Astrocyte (in vitro differentiated cells and primary cell): ENCODE results near the gene VASH2. TPM values are rescaled to one million over a fixed set of nuclear protein-coding genes. Genes with fewer than 3 reads are reported as not detected.

Experiments
- DNase-seq: peaks from one replicate; pipeline ENCODE4 v3.0.0-alpha.2; 2010; ENCODE audit warnings: low read depth
- FAIRE-seq: peaks from 2 replicates; lab custom pipeline; 2011; peaks lifted over from hg19 to GRCh38; lab: Jason Lieb, UNC
- H2AFZ ChIP-seq: 2 replicates; pipeline ENCODE4 v1.6.0; 2012; ENCODE audit warnings: low read depth, low read length, inconsistent platforms
- H3K27ac ChIP-seq: 2 replicates; pipeline ENCODE4 v1.5.1; 2011; ENCODE audit warnings: low read depth, low read length, inconsistent platforms
- H3K27me3 ChIP-seq: 2 replicates; pipeline ENCODE4 v1.6.0; 2011; ENCODE audit warnings: low read length, inconsistent platforms; ENCODE audit not compliant: insufficient read depth
- H3K36me3 ChIP-seq: 2 replicates; pipeline ENCODE4 v1.5.1; 2011; ENCODE audit warnings: low read length, inconsistent platforms; ENCODE audit not compliant: insufficient read depth
- H3K4me1 ChIP-seq: 2 replicates; pipeline ENCODE4 v1.5.1; 2011; ENCODE audit warnings: low read length, inconsistent platforms; ENCODE audit not compliant: insufficient read depth
- H3K4me2 ChIP-seq: 2 replicates; pipeline ENCODE4 v1.6.0; 2012; ENCODE audit warnings: low read length, inconsistent platforms
- H3K4me3 ChIP-seq: 2 replicates; pipeline ENCODE4 v1.5.1; 2011; ENCODE audit warnings: low read depth, mild to moderate bottlenecking, low read length, inconsistent platforms; ENCODE audit not compliant: insufficient read depth
- H3K79me2 ChIP-seq: 2 replicates; pipeline ENCODE4 v1.6.0; 2012; ENCODE audit warnings: mild to moderate bottlenecking, low read length, inconsistent platforms; ENCODE audit not compliant: insufficient read depth
- H3K9ac ChIP-seq: 2 replicates; pipeline ENCODE4 v1.6.0; 2012; ENCODE audit warnings: mild to moderate bottlenecking, low read length, inconsistent platforms
- H3K9me3 ChIP-seq: 2 replicates; pipeline ENCODE4 v1.5.1; 2012; ENCODE audit warnings: low read depth, mild to moderate bottlenecking, low read length, inconsistent platforms; ENCODE audit not compliant: insufficient read depth
- H4K20me1 ChIP-seq: 2 replicates; pipeline ENCODE4 v1.6.0; 2012; ENCODE audit warnings: low read length, inconsistent platforms; ENCODE audit not compliant: insufficient read depth
- H3K27ac Mint-ChIP-seq: one replicate; pipeline ENCODE4 v1.8.0; 2021; ENCODE audit warnings: mild to moderate bottlenecking, mixed read lengths; ENCODE audit not compliant: unreplicated experiment
- H3K27me3 Mint-ChIP-seq: one replicate; pipeline ENCODE4 v1.8.0; 2021; ENCODE audit warnings: low read depth, mixed read lengths; ENCODE audit not compliant: unreplicated experiment
- H3K36me3 Mint-ChIP-seq: one replicate; pipeline ENCODE4 v1.8.0; 2021; ENCODE audit warnings: low read depth, mixed read lengths; ENCODE audit not compliant: unreplicated experiment
- H3K4me1 Mint-ChIP-seq: one replicate; pipeline ENCODE4 v1.8.0; 2021; ENCODE audit warnings: low read depth, mixed read lengths; ENCODE audit not compliant: unreplicated experiment
- H3K4me3 Mint-ChIP-seq: one replicate; pipeline ENCODE4 v1.8.0; 2021; ENCODE audit warnings: mild to moderate bottlenecking, moderate library complexity, mixed read lengths; ENCODE audit not compliant: unreplicated experiment
- H3K9me3 Mint-ChIP-seq: one replicate; pipeline ENCODE4 v1.8.0; 2021; ENCODE audit warnings: mild to moderate bottlenecking, mixed read lengths; ENCODE audit not compliant: unreplicated experiment
- EZH2 ChIP-seq: IDR thresholded peaks from 2 replicates; pipeline ENCODE4 v1.6.1; 2012; ENCODE audit warnings: mild to moderate bottlenecking, low read length, inconsistent platforms; ENCODE audit not compliant: insufficient read depth
- total RNA-seq: library from RNA; stranded (reverse); gene quantifications from 2 replicates; pipeline ENCODE4 v1.2.1, GENCODE V29; 2021
- TF ChIP-seq, protein P1 (sequence below): IDR thresholded peaks from 2 replicates; pipeline ENCODE4 v1.5.1; 2011; ENCODE audit warnings: low read depth, mild to moderate bottlenecking, inconsistent platforms, low read length, moderate library complexity; ENCODE audit not compliant: insufficient read depth

The VASH2 gene
- total RNA-seq, 1 donor from 2014 or later, result 7.1 TPM

DNA sequence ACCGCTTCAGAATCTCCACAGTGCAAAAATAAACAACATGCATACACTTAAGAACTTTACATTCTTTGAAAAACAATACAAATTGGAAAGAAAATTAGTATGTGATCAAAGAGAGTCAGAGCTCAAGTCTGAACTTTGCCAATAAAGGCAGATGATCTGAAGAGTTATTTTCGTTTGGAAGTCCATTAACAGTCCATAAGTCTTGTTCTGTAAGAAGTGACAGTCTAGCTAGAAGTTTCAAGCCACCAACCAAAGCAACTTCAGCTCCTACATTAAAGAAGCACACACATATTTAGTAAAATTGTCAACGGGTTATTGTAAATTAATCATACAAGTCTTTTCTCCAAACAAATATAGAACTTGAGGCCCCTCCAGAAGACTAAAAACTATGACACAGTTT, 44.6 kb downstream of the VASH2 start:
- Mint-ChIP-seq H3K4me1 (no peaks in the 10 kb centered on the region), H3K4me3 (no peak overlapping the region), H3K36me3 (no peaks in the 10 kb centered on the region), H3K27me3 (no peaks in the 10 kb centered on the region), H3K27ac (no peak overlapping the region), H3K9me3 (no peaks in the 10 kb centered on the region)
- no peak overlapping the region for H3K4me2 ChIP-seq
- no peak for FAIRE-seq
- no peaks in the 10 kb centered on the region for H3K27me3 ChIP-seq
- H3K79me2 ChIP-seq, result no peaks in the 10 kb centered on the region
- no peaks in the 10 kb centered on the region for H4K20me1 ChIP-seq
- no peak overlapping the region for H3K27ac ChIP-seq
- DNase-seq, result no peak
- H3K36me3 ChIP-seq, result peaks cover 21% of the 10 kb centered on the region
- no peak overlapping the region for H3K4me3 ChIP-seq
- no peak overlapping the region for H3K9ac ChIP-seq
- no peak overlapping the region for H2AFZ ChIP-seq
- TF ChIP-seq, protein P1, sequence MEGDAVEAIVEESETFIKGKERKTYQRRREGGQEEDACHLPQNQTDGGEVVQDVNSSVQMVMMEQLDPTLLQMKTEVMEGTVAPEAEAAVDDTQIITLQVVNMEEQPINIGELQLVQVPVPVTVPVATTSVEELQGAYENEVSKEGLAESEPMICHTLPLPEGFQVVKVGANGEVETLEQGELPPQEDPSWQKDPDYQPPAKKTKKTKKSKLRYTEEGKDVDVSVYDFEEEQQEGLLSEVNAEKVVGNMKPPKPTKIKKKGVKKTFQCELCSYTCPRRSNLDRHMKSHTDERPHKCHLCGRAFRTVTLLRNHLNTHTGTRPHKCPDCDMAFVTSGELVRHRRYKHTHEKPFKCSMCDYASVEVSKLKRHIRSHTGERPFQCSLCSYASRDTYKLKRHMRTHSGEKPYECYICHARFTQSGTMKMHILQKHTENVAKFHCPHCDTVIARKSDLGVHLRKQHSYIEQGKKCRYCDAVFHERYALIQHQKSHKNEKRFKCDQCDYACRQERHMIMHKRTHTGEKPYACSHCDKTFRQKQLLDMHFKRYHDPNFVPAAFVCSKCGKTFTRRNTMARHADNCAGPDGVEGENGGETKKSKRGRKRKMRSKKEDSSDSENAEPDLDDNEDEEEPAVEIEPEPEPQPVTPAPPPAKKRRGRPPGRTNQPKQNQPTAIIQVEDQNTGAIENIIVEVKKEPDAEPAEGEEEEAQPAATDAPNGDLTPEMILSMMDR, result no peak
- no peak for TF ChIP-seq EZH2
- H3K9me3 ChIP-seq, result no peaks in the 10 kb centered on the region
- no peaks in the 10 kb centered on the region for H3K4me1 ChIP-seq

DNA sequence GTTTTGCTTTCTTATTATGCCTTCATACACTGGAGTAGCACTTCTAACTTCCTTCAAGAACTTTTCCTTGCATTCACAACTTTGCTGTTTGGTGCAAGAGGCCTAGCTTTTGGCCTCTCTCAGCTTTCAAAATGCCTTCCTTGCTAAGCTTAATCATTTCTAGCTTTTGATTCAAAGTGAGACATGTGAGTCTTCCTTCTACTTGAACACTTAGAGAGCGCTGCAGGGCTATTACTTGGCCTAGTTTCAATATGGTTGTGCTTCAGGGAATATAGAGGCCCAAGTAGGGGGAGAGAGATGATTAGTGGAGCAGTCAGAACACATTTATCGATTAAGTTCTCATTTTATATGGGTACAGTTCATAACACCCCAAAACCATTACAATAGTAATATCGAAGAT, 52.9 kb downstream of the VASH2 start:
- Histone ChIP-seq H4K20me1 (no peaks in the 10 kb centered on the region), H3K9me3 (no peaks in the 10 kb centered on the region), H3K4me3 (no peak overlapping the region), H2AFZ (no peak overlapping the region), H3K27ac (no peak overlapping the region), H3K79me2 (no peaks in the 10 kb centered on the region), H3K36me3 (peaks cover 26% of the 10 kb centered on the region), H3K27me3 (no peaks in the 10 kb centered on the region), H3K4me1 (no peaks in the 10 kb centered on the region), H3K4me2 (no peak overlapping the region), H3K9ac (no peak overlapping the region)
- FAIRE-seq, result no peak
- H3K4me3 Mint-ChIP-seq, result no peak overlapping the region
- no peaks in the 10 kb centered on the region for H3K27me3 Mint-ChIP-seq
- no peaks in the 10 kb centered on the region for H3K4me1 Mint-ChIP-seq
- DNase-seq, result no peak
- TF ChIP-seq, protein P1, result no peak
- no peak for TF ChIP-seq EZH2
- H3K9me3 Mint-ChIP-seq, result no peaks in the 10 kb centered on the region
- H3K36me3 Mint-ChIP-seq, result peaks cover 3% of the 10 kb centered on the region
- no peak overlapping the region for H3K27ac Mint-ChIP-seq

DNA sequence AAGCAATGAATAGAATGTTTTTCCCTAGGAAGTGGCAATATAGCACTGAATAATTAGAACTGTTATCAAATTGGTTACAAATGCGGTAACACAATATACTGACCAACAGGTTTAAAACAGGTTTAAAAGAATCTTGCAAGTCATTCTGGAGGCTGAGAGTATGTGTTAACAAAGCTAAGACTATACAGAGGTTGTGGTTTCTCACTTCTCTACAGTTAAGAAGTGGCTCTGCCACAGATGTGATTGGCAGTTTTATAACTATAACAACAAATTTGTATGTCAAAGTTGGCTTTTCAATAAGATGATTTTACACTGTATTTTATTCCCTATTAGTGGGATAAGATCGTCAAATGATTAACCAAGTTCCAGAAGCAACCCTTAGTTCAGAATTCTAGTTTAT, 58.2 kb downstream of the VASH2 start:
- TF ChIP-seq, protein P1, result no peak
- TF ChIP-seq EZH2, result no peak
- Mint-ChIP-seq H3K27me3 (no peaks in the 10 kb centered on the region), H3K4me3 (no peak overlapping the region), H3K9me3 (no peaks in the 10 kb centered on the region), H3K36me3 (no peaks in the 10 kb centered on the region), H3K27ac (no peak overlapping the region), H3K4me1 (peaks cover 2% of the 10 kb centered on the region)
- no peaks in the 10 kb centered on the region for H3K4me1 ChIP-seq
- no peak overlapping the region for H3K4me3 ChIP-seq
- DNase-seq (no peak), FAIRE-seq (no peak)
- H3K9ac ChIP-seq, result no peak overlapping the region
- no peak overlapping the region for H2AFZ ChIP-seq
- H3K9me3 ChIP-seq, result no peaks in the 10 kb centered on the region
- H3K36me3 ChIP-seq, result peaks cover 19% of the 10 kb centered on the region
- no peak overlapping the region for H3K4me2 ChIP-seq
- H3K79me2 ChIP-seq, result peaks cover 38% of the 10 kb centered on the region
- no peaks in the 10 kb centered on the region for H3K27me3 ChIP-seq
- H4K20me1 ChIP-seq, result no peaks in the 10 kb centered on the region
- no peak overlapping the region for H3K27ac ChIP-seq
